HG03432 (cell line): Measurements from ENCODE around the gene CAT.
A peak's percentile ranks its signal among the peaks of the same experiment; 100 is the strongest.

Experiments used
- ATAC-seq: cut with Tn5 transposase; IDR thresholded peaks from one replicate; pipeline ENCODE4 v1.9.1; 2021; ENCODE audit warnings: mild to moderate bottlenecking, moderate library complexity; ENCODE audit not compliant: unreplicated experiment

Gene CAT

GRCh38 chr11:34438529-34439507 is at the start of gene CAT:
Gene CAT, plus strand, starts transcription at chr11:34438934. Its CDS starts 80 bp downstream, at chr11:34439014.
- ATAC-seq, result peak; percentile 98

GRCh38 chr11:34394771-34395300 is 43.9 kb upstream of the CAT start:
- no peak for ATAC-seq

GRCh38 chr11:34395916-34396550 is 42.7 kb upstream of the CAT start:
- no peak for ATAC-seq

- no peak for ATAC-seq
Observed at GRCh38 chr11:34397120-34397519, 41.6 kb upstream of the CAT start.

GRCh38 chr11:34397811-34398210 is 40.9 kb upstream of the CAT start:
- no peak for ATAC-seq

- no peak for ATAC-seq
Observed at GRCh38 chr11:34403431-34403830, 35.3 kb upstream of the CAT start.

GRCh38 chr11:34404280-34404679 is 34.5 kb upstream of the CAT start:
- ATAC-seq, result no peak

GRCh38 chr11:34405079-34405858 is 33.5 kb upstream of the CAT start:
- no peak for ATAC-seq

GRCh38 chr11:34406413-34406812 is 32.3 kb upstream of the CAT start:
- ATAC-seq, result no peak

GRCh38 chr11:34407121-34407813 is 31.5 kb upstream of the CAT start:
- no peak for ATAC-seq

- no peak for ATAC-seq
Observed at GRCh38 chr11:34408580-34409172, 30.1 kb upstream of the CAT start.

- no peak for ATAC-seq
Observed at GRCh38 chr11:34411111-34411510, 27.6 kb upstream of the CAT start.

GRCh38 chr11:34411791-34412190 is 26.9 kb upstream of the CAT start:
- ATAC-seq, result no peak

- ATAC-seq, result no peak
Observed at GRCh38 chr11:34413263-34413662, 25.5 kb upstream of the CAT start.

- no peak for ATAC-seq
Observed at GRCh38 chr11:34415538-34415937, 23.2 kb upstream of the CAT start.

- ATAC-seq, result no peak
Observed at GRCh38 chr11:34416088-34416487, 22.6 kb upstream of the CAT start.

GRCh38 chr11:34416766-34417165 is 22.0 kb upstream of the CAT start:
- no peak for ATAC-seq

GRCh38 chr11:34417202-34417601 is 21.5 kb upstream of the CAT start:
- no peak for ATAC-seq

- no peak for ATAC-seq
Observed at GRCh38 chr11:34419158-34419557, 19.6 kb upstream of the CAT start.

- ATAC-seq, result no peak
Observed at GRCh38 chr11:34423300-34423699, 15.4 kb upstream of the CAT start.
